Ovary (tissue), 3 donors: ENCODE measurements around the gene AFF3.

Experiments
- EP300 ChIP-seq: sonication (generic); formaldehyde crosslinking; IDR thresholded peaks from one replicate; pipeline ENCODE4 v1.6.1; 2017; ENCODE audit warnings: antibody characterized with exemption
- POLR2A ChIP-seq: fragments of 450-650 bp; IDR thresholded peaks from one replicate; pipeline ENCODE4 v1.6.1; 2017; ENCODE audit warnings: antibody characterized with exemption, mild to moderate bottlenecking, moderate library complexity
- TF ChIP-seq, protein P1 (sequence below), 3 donors: fragments of 450-650 bp in 2 of 3; fragments of 200-600 bp in 1 of 3; IDR thresholded peaks; one replicate each; pipeline versions ENCODE4 v1.5.1 to v1.8.0; 2016 to 2022; ENCODE audit warnings: antibody characterized with exemption in 3 of 3, mild to moderate bottlenecking in 1 of 3
- donor health status: DM: no; HTN: no; CAD: no.

DNA sequence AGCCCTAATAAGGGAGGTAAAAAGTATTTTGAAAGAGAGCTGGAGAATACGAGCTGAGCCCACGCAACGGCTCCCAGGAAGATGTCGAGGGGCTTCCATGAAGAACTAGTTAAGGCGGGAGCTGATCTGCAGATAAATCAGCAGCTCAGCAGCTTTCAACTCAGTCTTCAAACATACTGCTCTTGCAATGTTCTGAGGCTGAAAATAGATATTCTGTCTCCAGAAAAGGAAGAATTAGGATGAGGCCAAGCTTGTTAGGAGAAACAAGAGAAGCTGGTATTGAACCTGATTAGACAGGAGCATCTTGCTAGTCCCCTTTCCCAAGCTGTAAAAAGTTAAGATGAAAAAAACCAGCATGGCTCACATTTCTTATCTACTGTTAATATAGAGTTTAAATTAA lies 91.1 kb downstream of the AFF3 start:
- TF ChIP-seq, protein P1, sequence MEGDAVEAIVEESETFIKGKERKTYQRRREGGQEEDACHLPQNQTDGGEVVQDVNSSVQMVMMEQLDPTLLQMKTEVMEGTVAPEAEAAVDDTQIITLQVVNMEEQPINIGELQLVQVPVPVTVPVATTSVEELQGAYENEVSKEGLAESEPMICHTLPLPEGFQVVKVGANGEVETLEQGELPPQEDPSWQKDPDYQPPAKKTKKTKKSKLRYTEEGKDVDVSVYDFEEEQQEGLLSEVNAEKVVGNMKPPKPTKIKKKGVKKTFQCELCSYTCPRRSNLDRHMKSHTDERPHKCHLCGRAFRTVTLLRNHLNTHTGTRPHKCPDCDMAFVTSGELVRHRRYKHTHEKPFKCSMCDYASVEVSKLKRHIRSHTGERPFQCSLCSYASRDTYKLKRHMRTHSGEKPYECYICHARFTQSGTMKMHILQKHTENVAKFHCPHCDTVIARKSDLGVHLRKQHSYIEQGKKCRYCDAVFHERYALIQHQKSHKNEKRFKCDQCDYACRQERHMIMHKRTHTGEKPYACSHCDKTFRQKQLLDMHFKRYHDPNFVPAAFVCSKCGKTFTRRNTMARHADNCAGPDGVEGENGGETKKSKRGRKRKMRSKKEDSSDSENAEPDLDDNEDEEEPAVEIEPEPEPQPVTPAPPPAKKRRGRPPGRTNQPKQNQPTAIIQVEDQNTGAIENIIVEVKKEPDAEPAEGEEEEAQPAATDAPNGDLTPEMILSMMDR (IDR thresholded peaks at IDR 0.05) = no peak
- no peak for TF ChIP-seq POLR2A
- no peak for TF ChIP-seq EP300
